Renal pelvis (tissue), 3 donors: ENCODE data around the gene ST6GALNAC4. TPM values are rescaled to one million over a fixed set of nuclear protein-coding genes. Genes with fewer than 3 reads are reported as not detected.

ENCODE experiments used
- polyA plus RNA-seq, 3 donors: library from polyadenylated mRNA; unstranded; fragments of 120-200 nt; gene quantifications; one replicate each; pipeline ENCODE4 v1.2.1, GENCODE V29; 2013; ENCODE audit not compliant: insufficient read length in 3 of 3

Gene ST6GALNAC4
- polyA plus RNA-seq, 3 donors, result 13.5 to 17.2 (median 16.1) TPM

Other genes starting within 250 kb of the ST6GALNAC4 start
- 1 to 10 TPM; 4.6 to 6.6 (median 6.5) TPM for gene CFAP157, start 210.1 kb downstream of the ST6GALNAC4 start, polyA plus RNA-seq
- gene PTRH1, start 201.4 kb downstream of the ST6GALNAC4 start, polyA plus RNA-seq, result 10 to 100 TPM in 2 of 3 donors, 1 to 10 TPM in 1; 7.8 to 13.5 (median 13.2) TPM
- under 1 TPM; 0.20 to 0.37 (median 0.26) TPM for gene TTC16, start 201.0 kb downstream of the ST6GALNAC4 start, polyA plus RNA-seq
- 10 to 100 TPM; 17.6 to 19.8 (median 18.6) TPM for gene TOR2A, start 181.7 kb downstream of the ST6GALNAC4 start, polyA plus RNA-seq
- gene SH2D3C, start 138.4 kb downstream of the ST6GALNAC4 start, polyA plus RNA-seq, result 10 to 100 TPM; 13.4 to 20.4 (median 19.7) TPM
- 10 to 100 TPM; 74.6 to 78.2 (median 77.1) TPM for gene CDK9, start 131.0 kb downstream of the ST6GALNAC4 start, polyA plus RNA-seq
- gene FPGS, start 114.2 kb downstream of the ST6GALNAC4 start, polyA plus RNA-seq, result 10 to 100 TPM; 45.4 to 53.4 (median 50.6) TPM
- 10 to 100 TPM; 74.0 to 99.8 (median 89.8) TPM for gene ENG, start 62.4 kb downstream of the ST6GALNAC4 start, polyA plus RNA-seq
- 10 to 100 TPM; 44.0 to 46.4 (median 44.7) TPM for gene AK1, start 39.4 kb downstream of the ST6GALNAC4 start, polyA plus RNA-seq
- 10 to 100 TPM; 48.1 to 50.6 (median 49.2) TPM for gene ST6GALNAC6, start 17.4 kb downstream of the ST6GALNAC4 start, polyA plus RNA-seq
- 1 to 10 TPM; 1.9 to 2.9 (median 2.7) TPM for gene PIP5KL1, start 13.7 kb upstream of the ST6GALNAC4 start, polyA plus RNA-seq
- 10 to 100 TPM; 38.3 to 43.6 (median 40.8) TPM for gene DPM2, start 20.8 kb upstream of the ST6GALNAC4 start, polyA plus RNA-seq
- gene EEIG1, start 63.9 kb upstream of the ST6GALNAC4 start, polyA plus RNA-seq, result 10 to 100 TPM; 38.0 to 51.3 (median 44.6) TPM
- gene NAIF1, start 150.3 kb upstream of the ST6GALNAC4 start, polyA plus RNA-seq, result 10 to 100 TPM; 10.4 to 13.9 (median 11.8) TPM
- 10 to 100 TPM; 12.6 to 13.7 (median 12.8) TPM for gene SLC25A25, start 151.2 kb upstream of the ST6GALNAC4 start, polyA plus RNA-seq
- gene PTGES2, start 210.7 kb upstream of the ST6GALNAC4 start, polyA plus RNA-seq, result 10 to 100 TPM; 52.4 to 57.9 (median 55.7) TPM
- gene LCN2, start 232.4 kb upstream of the ST6GALNAC4 start, polyA plus RNA-seq, result 1 to 10 TPM in 1 of 3 donors, under 1 TPM in 2; 0.49 to 1.2 (median 0.78) TPM
- gene BBLN, start 243.2 kb upstream of the ST6GALNAC4 start, polyA plus RNA-seq, result 10 to 100 TPM; 51.7 to 63.7 (median 61.9) TPM